Smooth muscle cell (in vitro differentiated cells): ENCODE results near the gene BPI. TPM values are rescaled to one million over a fixed set of nuclear protein-coding genes. Genes with fewer than 3 reads are reported as not detected.

Source experiments
- DNase-seq: peaks from one replicate; lab custom pipeline; 2025; ENCODE audit not compliant: unreplicated experiment; lab: John Stamatoyannopoulos, UW
- H2AFZ ChIP-seq: fragments of 200-600 bp; sonication (generic); 2 replicates; pipeline ENCODE4 v1.6.0; 2016; ENCODE audit warnings: antibody characterized with exemption, low read depth, mild to moderate bottlenecking
- H3F3A ChIP-seq: fragments of 200-600 bp; sonication (generic); 2 replicates; pipeline ENCODE4 v1.6.0; 2017; ENCODE audit warnings: antibody characterized with exemption, low read depth
- H3K27ac ChIP-seq: fragments of 200-600 bp; sonication (generic); 2 replicates; pipeline ENCODE4 v1.5.1; 2016; ENCODE audit warnings: low read depth, mild to moderate bottlenecking
- H3K27me3 ChIP-seq: fragments of 200-600 bp; sonication (generic); 2 replicates; pipeline ENCODE4 v1.6.1; 2016; ENCODE audit warnings: low read depth, mild to moderate bottlenecking
- H3K36me3 ChIP-seq: fragments of 200-600 bp; sonication (generic); 2 replicates; pipeline ENCODE4 v1.5.1; 2016; ENCODE audit warnings: low read depth
- H3K4me1 ChIP-seq: fragments of 200-600 bp; sonication (generic); 2 replicates; pipeline ENCODE4 v1.5.1; 2016; ENCODE audit warnings: low read depth
- H3K4me2 ChIP-seq: fragments of 200-600 bp; sonication (generic); 2 replicates; pipeline ENCODE4 v1.6.0; 2016; ENCODE audit warnings: mild to moderate bottlenecking
- H3K4me3 ChIP-seq: fragments of 200-600 bp; sonication (generic); 2 replicates; pipeline ENCODE4 v1.5.1; 2016; ENCODE audit warnings: mild to moderate bottlenecking
- H3K79me2 ChIP-seq: fragments of 200-600 bp; sonication (generic); 2 replicates; pipeline ENCODE4 v1.6.0; 2016; ENCODE audit warnings: low read depth, mild to moderate bottlenecking
- H3K9ac ChIP-seq: fragments of 200-600 bp; sonication (generic); 2 replicates; pipeline ENCODE4 v1.6.0; 2016; ENCODE audit warnings: low read depth
- H3K9me3 ChIP-seq: fragments of 200-600 bp; sonication (generic); replicated peaks from 2 replicates; pipeline ENCODE4 v1.5.1; 2016; ENCODE audit warnings: low read depth
- H4K20me1 ChIP-seq: fragments of 200-600 bp; sonication (generic); 2 replicates; pipeline ENCODE4 v1.6.0; 2016; ENCODE audit warnings: low read depth
- CTCF ChIP-seq: fragments of 200-600 bp; sonication (generic); IDR thresholded peaks from 2 replicates; pipeline ENCODE4 v1.5.1; 2017; ENCODE audit warnings: borderline replicate concordance, mild to moderate bottlenecking, antibody characterized with exemption; ENCODE audit not compliant: insufficient read depth, poor library complexity, severe bottlenecking
- WGBS: methylation state at CpG from one replicate; pipeline ENCODE4 v1.1.7; 2016; ENCODE audit warnings: low lambda C conversion rate; 5-methylcytosine and 5-hydroxymethylcytosine counted together
- polyA plus RNA-seq: library from polyadenylated mRNA; unstranded; fragments of >200 nt; fragmentation: Nextera tagmentation; extraction: Ambion mirVana; gene quantifications from 2 replicates; pipeline ENCODE4 v1.2.1, GENCODE V29; 2016
- total RNA-seq: library from RNA; depleted of rRNA; stranded (reverse); fragments of >200 nt; gene quantifications from 2 replicates; pipeline ENCODE4 v1.2.3, GENCODE V29; 2014

BPI gene
- total and polyA plus RNA-seq, 2 experiments from 2014 or later = not detected

- Histone ChIP-seq H3K4me1 (no peaks in the 10 kb centered on the region), H2AFZ (no peak overlapping the region), H3K36me3 (no peaks in the 10 kb centered on the region), H3K9me3 (no peaks in the 10 kb centered on the region), H3F3A (no peaks in the 10 kb centered on the region), H3K79me2 (no peaks in the 10 kb centered on the region), H3K4me3 (no peak overlapping the region), H4K20me1 (no peaks in the 10 kb centered on the region), H3K9ac (no peak overlapping the region), H3K27me3 (peaks cover 4% of the 10 kb centered on the region), H3K27ac (no peak overlapping the region), H3K4me2 (no peak overlapping the region)
- WGBS = 87% methylated on average over 8 of the region's 8 CpGs
- no peak for TF ChIP-seq CTCF
- no peak for DNase-seq
Measured at GRCh38 chr20:38386004-38386403, 82.0 kb downstream of the BPI start.

- no peaks in the 10 kb centered on the region for H3K79me2 ChIP-seq
- no peaks in the 10 kb centered on the region for H3F3A ChIP-seq
- no peak overlapping the region for H3K4me3 ChIP-seq
- WGBS = 73% methylated on average over 2 of the region's 2 CpGs
- H3K36me3 ChIP-seq = no peaks in the 10 kb centered on the region
- H3K4me2 ChIP-seq = no peak overlapping the region
- peaks cover 4% of the 10 kb centered on the region for H3K27me3 ChIP-seq
- H3K27ac ChIP-seq = no peak overlapping the region
- no peak for TF ChIP-seq CTCF
- no peak for DNase-seq
- no peaks in the 10 kb centered on the region for H3K9me3 ChIP-seq
- H3K4me1 ChIP-seq = no peaks in the 10 kb centered on the region
- H2AFZ ChIP-seq = no peak overlapping the region
- H4K20me1 ChIP-seq = no peaks in the 10 kb centered on the region
- H3K9ac ChIP-seq = no peak overlapping the region
Measured at GRCh38 chr20:38386851-38387250, 82.9 kb downstream of the BPI start.

Other genes with a start within 250 kb of the BPI start
- gene TGM2, start 138.9 kb upstream of the BPI start, total RNA-seq = 53.6 and 72.0 TPM in 2 replicates
- gene TGM2, start 138.9 kb upstream of the BPI start, polyA plus RNA-seq = 41.7 and 85.6 TPM in 2 replicates
- gene KIAA1755, start 43.4 kb upstream of the BPI start, total RNA-seq = 0.09 TPM in 1 of 2 replicates, not detected in the other
- 0.17 TPM in 1 of 2 replicates, not detected in the other for gene KIAA1755, start 43.4 kb upstream of the BPI start, polyA plus RNA-seq
- not detected in 2 replicates for gene LBP, start 42.3 kb downstream of the BPI start, total RNA-seq
- gene LBP, start 42.3 kb downstream of the BPI start, polyA plus RNA-seq = not detected in 2 replicates
- gene SNHG17, start 131.2 kb downstream of the BPI start, total RNA-seq = 5.5 and 6.7 TPM in 2 replicates
- gene SNHG17, start 131.2 kb downstream of the BPI start, polyA plus RNA-seq = 19.6 and 26.4 TPM in 2 replicates
- 33.3 and 43.2 TPM in 2 replicates for gene RALGAPB, start 168.7 kb downstream of the BPI start, total RNA-seq
- 8.9 and 11.4 TPM in 2 replicates for gene RALGAPB, start 168.7 kb downstream of the BPI start, polyA plus RNA-seq